Measurements from ENCODE around the gene SLC6A2.

DNA sequence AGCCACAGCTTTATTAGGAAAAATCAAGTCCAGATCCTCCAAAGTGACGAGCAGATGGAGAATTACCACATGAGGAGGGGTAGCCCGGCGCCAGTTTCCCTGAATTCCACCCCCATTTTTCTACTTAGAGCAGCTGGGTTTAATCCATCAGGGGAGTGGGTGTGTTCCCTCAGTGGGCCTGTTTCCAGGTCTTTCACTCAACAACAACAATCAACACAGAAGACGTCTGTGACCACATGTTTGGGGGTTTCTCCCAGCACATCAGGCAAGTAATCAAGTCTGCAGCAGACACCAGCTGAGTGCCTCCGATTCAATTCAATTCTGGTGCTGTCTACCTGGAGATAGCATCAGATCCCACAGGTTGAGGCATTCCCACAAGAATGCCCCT lies 6.8 kb downstream of the SLC6A2 start:
- TF ChIP-seq CTCF (conservative IDR thresholded peaks at IDR 0.05; ENCODE audit: low read depth in 2 of 2): no peak
- no peak for TF ChIP-seq NANOG (IDR thresholded peaks at IDR 0.05; ENCODE audit: borderline replicate concordance)
- TF ChIP-seq EZH2phosphoT487 (IDR thresholded peaks at IDR 0.05; ENCODE audit: unreplicated experiment): no peak
- no peak for TF ChIP-seq ZNF331 (CRISPR knock-in tag; IDR thresholded peaks at IDR 0.05; ENCODE audit: low read depth)
